Measurements from ENCODE around the gene IRAK4. TPM values are rescaled to one million over a fixed set of nuclear protein-coding genes. Genes with fewer than 3 reads are reported as not detected.

Gene IRAK4
- total RNA-seq, 1 donor: 17.2 TPM

GRCh38 chr12:43835264-43835655 is 76.5 kb downstream of the IRAK4 start:
- peak; percentile 7 to 26 (median 17) for DNase-seq (ENCODE audit: low read depth in 2 of 3, low spot score in 2 of 3)

DNA sequence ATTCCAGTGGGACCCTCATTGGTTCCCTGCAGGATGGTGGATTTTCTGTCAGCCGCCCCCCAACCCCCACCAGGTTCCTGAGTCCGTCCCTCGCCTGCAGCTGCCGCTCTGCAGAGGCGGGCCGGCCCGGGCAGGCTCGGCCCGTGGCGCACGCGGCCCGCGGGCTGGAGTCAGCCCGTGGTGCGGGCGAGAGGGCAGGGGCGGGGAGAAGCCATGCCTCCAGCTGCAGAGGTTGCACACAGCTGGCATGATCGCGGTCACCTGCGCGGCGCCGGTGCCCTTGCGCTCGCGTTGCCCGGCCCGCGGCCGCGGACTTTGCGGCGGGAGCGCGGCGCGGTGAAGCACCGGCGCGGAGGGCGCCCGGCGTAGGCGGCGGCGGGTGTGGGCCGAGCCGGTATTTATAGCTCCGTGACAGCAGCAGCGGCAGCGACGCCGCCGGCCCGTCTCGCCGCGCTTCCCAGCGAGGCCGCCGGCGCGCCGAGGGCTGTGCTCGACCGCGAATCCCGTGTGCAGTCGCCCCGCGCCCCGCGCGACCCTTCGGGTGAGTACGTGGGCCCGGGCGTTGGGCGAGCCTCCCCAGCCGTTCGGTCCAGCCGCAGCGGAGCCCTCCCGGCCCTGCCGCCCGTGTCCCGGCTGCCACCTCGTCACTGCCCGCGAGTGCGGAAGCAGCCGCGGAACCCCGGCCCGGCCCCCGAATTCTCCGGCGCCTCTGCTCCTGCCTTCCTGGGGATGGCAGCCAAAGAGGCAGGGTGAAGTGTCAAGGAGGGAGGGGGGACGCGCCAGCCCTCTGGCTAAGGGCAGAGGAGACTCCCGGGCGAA is 77.1 kb downstream of the IRAK4 start, which contains the start of gene TMEM117:
Gene TMEM117 (plus strand): TSS at position 426 of the 819 bp plus-strand sequence.
- DNase-seq (ENCODE audit: low read depth in 2 of 3, low spot score in 2 of 3): peak; percentile 45 to 63 (median 61)

- DNase-seq (ENCODE audit: low read depth in 2 of 3, low spot score in 2 of 3): peak in 2 of 3 donors; percentile 30 to 63
These were observed 77.8 kb downstream of the IRAK4 start for GRCh38 chr12:43836475-43836989.

Other genes with a start within 250 kb of the IRAK4 start
- not detected for gene ADAMTS20, start 206.7 kb upstream of the IRAK4 start, total RNA-seq
- 8.1 TPM for gene PUS7L, start 161 bp upstream of the IRAK4 start, total RNA-seq
- 9.4 TPM for gene TWF1, start 47.4 kb downstream of the IRAK4 start, total RNA-seq
- 3.0 TPM for gene TMEM117, start 77.1 kb downstream of the IRAK4 start, total RNA-seq